Left forelimb (tissue), 1 donor: ENCODE results near the gene HAVCR2.
"Not testable (repeated sequence)": the region's sequence is repeated elsewhere in the genome, so short reads cannot be mapped to it uniquely, and the experiment has no call there.

ENCODE experiments used
- DNase-seq: peaks from one replicate; pipeline ENCODE4 v3.0.0-alpha.2; 2018; ENCODE audit warnings: low spot score

HAVCR2 gene

DNA sequence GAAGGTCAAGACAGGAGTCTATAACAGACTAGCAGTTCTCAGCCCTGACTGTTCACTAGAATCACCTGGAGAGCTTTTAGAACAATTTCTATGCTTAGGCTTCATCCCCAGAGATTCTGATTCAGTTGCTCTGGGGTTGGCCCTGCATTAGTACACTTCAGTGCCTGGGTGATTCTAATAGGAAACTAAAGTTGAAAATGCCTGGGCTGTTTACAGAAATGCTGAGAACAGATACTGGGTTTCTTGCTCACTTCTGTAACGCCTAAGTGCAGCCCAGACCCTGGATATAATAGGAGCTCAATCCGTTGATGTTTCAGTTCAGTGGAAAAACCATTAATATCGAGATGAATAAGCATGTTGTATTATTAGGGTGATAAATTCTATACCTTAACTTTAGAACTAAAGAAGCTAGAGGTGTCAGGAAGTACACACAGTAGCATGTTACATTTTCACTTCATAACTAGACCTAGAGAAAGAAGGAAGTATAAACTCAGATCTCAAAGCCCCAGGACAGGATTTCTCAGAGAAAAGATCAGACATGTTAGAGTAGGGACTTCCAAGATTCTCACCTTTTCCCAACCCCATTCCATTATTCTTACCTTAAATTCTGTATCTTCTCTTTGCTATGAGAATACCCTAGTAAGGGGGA lies 20.4 kb downstream of the HAVCR2 start:
- no peak for DNase-seq

DNA sequence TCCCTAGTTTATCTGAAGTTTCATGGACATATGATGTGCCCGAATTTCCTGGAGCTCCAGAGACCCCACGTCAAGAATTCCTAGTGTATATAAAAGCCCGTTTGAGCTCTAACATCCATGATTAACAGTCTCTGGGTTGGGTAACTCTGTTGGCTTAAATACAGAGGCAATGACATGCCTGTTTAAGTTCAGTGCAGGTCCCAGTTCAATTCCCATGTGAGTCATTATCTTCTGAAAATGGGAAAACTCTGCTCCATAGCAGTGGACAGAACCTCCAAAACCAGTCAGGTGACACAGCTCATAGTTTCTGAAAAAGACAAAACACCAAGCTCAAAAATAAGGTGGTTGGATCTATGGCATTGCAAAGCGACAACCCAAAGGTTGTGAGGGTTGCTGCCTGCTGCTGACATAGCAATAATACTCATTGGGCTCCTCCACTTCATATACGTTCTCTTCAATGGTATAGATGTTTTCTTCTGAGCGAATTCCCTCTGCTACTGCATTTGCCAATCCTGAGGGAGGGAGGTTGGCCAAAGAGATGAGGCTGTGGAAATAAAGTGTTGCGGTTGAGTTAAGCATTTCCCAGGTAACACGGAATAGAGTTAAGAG lies 22.0 kb downstream of the HAVCR2 start:
- no peak for DNase-seq

DNA sequence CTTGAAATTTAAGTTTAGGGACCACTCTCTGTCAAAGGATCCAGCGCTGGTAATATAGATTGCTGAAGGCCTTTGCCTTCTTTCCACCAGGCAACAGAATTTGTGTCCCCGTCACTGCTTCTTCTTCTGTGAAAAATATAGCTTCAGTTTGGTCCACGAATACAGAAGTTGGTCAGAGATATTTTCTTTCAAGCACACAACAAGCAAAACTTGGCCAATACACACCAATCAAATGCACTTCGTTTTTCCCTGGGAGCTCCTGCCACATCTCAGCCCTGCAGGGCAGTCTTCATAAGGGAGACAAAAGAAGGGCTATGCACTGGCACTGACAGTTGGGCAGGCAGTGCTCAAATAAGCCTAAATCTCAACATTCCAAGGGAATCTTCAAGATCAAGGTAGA lies 22.9 kb downstream of the HAVCR2 start:
- no peak for DNase-seq

DNA sequence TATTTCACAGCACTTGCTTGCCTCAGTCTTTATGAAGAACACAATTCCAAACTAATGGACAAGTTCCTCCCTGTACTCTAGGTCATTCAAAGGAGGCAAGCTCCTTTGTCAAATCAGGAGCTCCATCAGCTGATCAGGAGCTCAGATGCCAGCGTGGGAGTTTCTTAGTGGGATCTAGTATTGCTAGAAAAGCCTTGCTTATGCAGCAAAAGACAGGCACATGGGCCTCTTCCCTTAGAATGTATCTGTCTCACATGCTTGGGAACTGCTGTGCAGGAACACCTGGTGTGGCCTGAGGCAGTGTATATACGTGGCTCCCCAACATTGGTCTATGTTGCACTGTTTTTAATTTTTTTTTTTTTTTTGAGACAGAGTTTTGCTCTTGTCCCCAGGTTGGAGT lies 28.6 kb downstream of the HAVCR2 start:
- no peak for DNase-seq

- DNase-seq, result no peak
These were observed 32.3 kb downstream of the HAVCR2 start for GRCh38 chr5:157076558-157076957.

GRCh38 chr5:157072508-157072907 lies 36.3 kb downstream of the HAVCR2 start:
- no peak for DNase-seq

DNA sequence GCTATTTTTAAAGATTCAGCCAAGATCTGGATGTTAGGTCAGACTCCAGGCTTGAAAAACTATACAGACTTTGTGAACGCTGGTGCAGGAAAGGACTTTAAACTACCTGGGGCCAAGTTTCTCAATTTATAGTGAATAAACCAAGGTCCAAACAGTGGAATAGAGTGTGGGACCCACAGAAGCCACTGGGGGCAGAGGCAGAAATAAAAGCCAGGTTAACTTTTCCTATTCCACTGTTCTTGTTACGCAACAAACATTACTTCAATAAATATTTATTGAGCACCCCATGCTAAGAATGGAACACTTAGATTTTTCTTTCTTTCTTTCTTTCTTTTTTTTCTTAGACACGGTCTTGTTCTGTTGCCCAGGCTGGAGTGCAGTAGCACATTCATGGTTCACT lies 38.9 kb downstream of the HAVCR2 start:
- no peak for DNase-seq

DNA sequence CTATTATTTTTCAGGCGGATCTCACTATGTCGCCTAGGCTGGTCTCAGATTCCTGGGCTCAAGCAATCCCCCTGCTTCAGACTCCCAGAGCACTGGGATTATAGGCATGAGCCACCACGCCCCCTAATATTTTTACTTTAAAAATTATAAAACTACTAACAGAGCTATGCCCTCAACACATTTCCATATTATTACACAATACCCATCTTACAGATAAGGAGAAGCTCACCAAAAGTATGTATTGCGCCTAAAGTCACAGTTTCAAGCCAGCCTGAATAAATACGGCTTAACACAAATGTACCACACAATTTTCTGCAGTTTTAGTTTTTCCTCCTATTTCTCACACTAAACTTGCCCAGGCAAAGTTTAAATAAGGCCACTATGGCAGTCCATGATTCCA lies 40.1 kb downstream of the HAVCR2 start:
- no peak for DNase-seq

DNA sequence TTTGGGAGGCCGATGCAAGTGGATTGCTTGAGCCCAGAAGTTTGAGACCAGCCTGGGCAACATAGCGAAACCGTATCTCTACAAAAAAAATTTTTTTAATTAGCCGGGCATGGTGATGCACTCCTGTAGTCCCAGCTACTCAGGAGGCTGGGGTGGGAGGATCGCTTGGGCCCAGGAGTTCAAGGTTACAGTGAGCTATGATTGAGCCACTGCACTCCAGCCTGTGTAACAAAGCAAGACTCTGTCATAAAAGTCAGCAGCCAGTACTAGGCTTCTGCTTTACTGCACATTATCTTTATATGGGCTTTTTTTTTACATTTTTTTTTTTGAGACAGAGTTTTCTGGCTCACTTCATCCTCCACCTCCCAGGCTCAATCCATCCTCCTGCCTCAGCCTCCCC lies 40.5 kb downstream of the HAVCR2 start:
- DNase-seq, result no peak

- DNase-seq, result no peak
These were observed 41.8 kb downstream of the HAVCR2 start for GRCh38 chr5:157067005-157067404.

- DNase-seq, result no peak
These were observed 42.8 kb downstream of the HAVCR2 start for GRCh38 chr5:157066080-157066479.

DNA sequence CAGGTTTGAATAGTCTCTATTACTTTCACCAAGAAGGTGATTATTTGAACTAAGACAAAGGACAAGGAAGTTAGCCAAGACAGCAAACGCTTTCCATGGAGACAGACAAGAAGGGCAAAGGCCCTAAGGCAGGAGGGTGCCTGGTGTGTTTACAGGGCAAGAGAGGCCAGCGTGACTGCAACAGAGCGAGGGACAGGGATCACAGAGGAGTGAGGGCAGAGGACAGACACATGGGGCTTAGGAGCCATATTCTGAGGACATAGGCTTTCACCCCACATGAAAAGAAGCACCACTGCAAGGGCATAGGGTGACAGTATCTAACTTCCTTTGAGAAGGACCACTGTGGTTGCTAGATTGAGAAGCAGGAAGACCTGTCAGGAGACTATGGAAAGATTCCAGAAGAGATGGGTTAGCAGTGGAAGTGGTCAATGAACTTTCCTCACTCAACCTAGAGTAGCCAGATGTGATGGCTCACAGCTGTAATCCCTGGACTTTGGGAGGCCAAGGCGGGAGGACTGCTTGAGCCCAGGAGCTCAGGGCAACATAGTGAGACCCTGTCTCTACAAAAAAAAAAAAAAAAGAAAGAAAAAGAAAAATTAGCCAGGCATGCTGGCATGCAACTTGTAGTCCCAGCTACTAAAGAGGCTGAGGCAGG lies 44.9 kb downstream of the HAVCR2 start:
- no peak for DNase-seq

DNA sequence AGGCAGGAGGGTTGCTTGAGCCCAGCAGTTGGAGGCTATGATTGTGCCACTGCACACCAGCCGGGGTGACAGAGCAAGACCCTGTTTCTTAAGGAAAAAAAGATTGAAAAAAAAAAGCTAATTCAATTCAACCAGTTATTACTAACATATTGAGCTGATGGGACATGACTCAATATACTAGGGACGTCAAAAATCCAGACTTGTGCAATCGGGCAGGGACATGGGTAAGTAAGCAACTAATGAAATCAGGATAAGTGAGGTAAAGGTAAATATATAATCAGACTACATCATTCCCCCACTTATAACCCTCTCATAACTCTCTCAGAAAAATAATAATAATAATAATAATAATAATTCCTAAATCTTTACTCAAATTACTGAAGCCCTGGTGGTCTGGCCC lies 49.0 kb downstream of the HAVCR2 start:
- no peak for DNase-seq

- DNase-seq, result no peak
These were observed 49.7 kb downstream of the HAVCR2 start, which contains the start of gene HAVCR1 for GRCh38 chr5:157059093-157059539. HAVCR1 (minus strand) TSS chr5:157059116; CDS start chr5:157057943, 1,173 bp downstream.

- DNase-seq, result no peak
These were observed 51.1 kb downstream of the HAVCR2 start for GRCh38 chr5:157057459-157058370.

DNA sequence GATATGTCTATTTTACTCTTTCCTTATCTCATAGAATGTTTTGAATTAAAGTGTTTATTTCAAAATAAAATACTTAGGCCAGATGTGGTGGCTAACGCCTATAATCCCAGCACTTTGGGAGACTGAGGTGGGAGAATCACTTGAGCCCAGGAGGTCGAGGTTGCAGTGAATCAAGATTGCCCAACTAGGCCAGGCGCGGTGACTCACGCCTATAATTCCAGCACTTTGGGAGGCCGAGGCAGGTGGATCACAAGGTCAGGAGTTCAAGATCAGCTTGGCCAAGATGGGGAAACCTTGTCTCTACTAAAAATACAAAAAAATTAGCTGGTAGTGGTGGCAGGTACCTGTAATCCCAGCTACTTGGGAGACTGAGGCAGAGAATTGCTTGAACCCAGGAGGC lies 52.0 kb downstream of the HAVCR2 start:
- DNase-seq, result not testable (repeated sequence)

GRCh38 chr5:157051604-157052245 lies 57.1 kb downstream of the HAVCR2 start:
- no peak for DNase-seq

- DNase-seq, result no peak
These were observed 58.8 kb downstream of the HAVCR2 start for GRCh38 chr5:157050050-157050449.

DNA sequence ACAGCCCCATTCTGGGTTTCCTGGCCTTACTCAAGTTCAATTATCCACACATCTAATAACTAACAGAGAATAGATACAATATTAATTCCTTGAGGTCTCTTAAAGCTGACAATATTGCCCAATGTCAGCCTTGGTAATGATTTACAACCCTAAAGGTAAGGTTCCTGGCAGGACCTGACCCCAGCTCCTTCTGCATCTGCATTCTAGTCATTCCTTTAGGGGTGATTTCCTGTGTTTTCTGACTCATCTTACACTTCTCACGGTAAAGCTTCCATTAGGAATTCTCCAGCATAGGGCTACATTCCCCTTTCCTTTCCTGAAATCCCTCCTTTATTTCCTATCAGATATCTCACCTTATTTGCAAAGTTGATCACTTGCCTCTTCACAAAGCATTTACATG lies 59.2 kb downstream of the HAVCR2 start:
- no peak for DNase-seq

GRCh38 chr5:157047898-157048297 lies 60.9 kb downstream of the HAVCR2 start:
- no peak for DNase-seq

DNA sequence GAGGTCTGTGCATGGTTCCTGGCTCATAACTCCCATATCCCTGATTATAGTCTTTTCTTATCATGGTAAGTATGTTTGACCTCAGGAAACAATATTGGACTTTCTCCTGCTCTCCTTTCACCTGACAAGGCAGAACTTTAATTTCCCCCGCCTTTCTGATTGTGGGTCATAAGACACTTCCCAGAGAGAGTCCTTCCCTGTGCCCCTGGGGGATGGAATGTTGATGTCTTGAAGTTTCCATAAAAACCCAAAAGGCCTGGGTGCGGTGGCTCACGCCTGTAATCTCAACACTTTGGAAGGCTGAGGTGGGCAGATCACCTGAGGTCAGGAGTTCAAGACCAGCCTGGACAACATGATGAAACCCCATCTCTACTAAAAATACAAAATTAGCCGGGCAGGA lies 61.8 kb downstream of the HAVCR2 start:
- DNase-seq, result not testable (repeated sequence)

- DNase-seq, result no peak
These were observed 62.8 kb downstream of the HAVCR2 start for GRCh38 chr5:157046041-157046440.
